ENCODE measurements around the gene AP4M1.
A peak's percentile ranks its signal among the peaks of the same experiment; 100 is the strongest.

AP4M1 gene

GRCh38 chr7:100100420-100101015 is 925 bp upstream of the AP4M1 start:
- Histone ChIP-seq H3K27me3 (ENCODE audit: control insufficient read depth, insufficient read depth, low read length) (no peaks in the 10 kb centered on the region), H3K4me3 (ENCODE audit: low read length) (peak overlapping the region; percentile 97), H3K9me3 (ENCODE audit: control insufficient read depth, low read length) (no peaks in the 10 kb centered on the region), H3K4me1 (ENCODE audit: control insufficient read depth, insufficient read depth, low read length) (peaks cover 28% of the 10 kb centered on the region), H3K36me3 (ENCODE audit: control insufficient read depth, insufficient read depth, low read length) (peaks cover 13% of the 10 kb centered on the region), H3K9ac (ENCODE audit: low read length) (peak overlapping the region; percentile 74)

DNA sequence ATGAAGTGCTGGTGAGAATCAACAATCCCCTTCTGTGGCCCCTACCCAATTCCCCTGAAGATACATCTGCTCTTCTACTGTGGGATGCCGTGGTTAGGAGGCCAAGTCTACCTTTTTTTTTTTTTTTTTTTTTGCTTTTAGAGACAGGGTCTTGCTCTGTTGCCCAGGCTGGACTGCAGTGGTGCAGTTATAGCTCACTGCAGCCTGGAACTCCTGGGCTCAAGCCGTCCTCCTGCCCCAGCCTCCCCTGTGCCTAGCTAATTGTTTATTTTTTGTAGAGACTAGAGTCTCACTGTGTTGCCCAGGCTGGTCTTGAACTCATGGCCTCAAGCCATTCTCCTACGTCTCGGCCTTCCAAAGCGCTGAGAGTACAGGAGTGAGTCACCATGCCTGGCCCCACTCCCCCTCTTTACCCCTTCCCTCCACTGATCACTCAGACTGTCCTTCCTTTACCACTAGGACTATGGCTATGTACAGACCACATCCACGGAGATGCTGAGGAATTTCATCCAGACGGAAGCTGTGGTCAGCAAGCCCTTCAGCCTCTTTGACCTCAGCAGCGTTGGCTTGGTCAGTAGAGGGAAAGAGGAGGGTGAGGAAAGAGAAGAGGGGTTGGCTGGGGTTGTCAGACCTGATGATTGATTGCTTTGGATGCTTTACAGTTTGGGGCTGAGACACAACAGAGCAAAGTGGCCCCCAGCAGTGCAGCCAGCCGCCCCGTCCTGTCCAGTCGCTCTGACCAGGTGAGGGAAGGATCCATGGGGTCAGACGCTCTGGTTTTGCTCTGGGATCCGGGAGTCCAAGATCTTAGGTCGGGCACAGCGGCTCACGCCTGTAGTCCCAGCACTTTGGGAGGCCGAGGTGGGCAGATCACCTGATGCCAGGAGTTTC is 1.8 kb downstream of the AP4M1 start:
- peaks cover 28% of the 10 kb centered on the region for H3K4me1 ChIP-seq (ENCODE audit: control insufficient read depth, insufficient read depth, low read length)
- no peaks in the 10 kb centered on the region for H3K9me3 ChIP-seq (ENCODE audit: control insufficient read depth, low read length)
- H3K27me3 ChIP-seq (ENCODE audit: control insufficient read depth, insufficient read depth, low read length): no peaks in the 10 kb centered on the region
- no peak overlapping the region for H3K4me3 ChIP-seq (ENCODE audit: low read length)
- H3K9ac ChIP-seq (ENCODE audit: low read length): no peak overlapping the region
- H3K36me3 ChIP-seq (ENCODE audit: control insufficient read depth, insufficient read depth, low read length): peaks cover 10% of the 10 kb centered on the region

DNA sequence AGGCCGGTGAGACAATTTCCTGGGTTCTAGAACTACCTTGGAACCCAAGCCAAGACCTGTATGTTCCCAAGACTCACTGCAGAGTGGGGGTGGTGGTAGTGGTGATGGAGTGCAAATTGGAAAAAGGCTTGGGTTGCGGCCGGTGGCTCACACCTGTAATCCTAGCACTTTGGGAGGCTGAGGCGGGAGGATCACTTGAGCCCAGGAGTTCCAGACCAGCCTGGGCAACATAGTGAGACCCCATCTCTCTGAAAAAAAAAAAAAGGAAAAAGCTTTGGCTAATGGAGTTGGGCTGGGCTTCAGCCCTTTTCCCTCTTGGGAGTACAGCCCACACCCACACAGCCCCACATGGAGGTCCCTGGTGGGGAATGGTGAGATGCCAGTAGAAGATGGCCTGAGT is 4.1 kb downstream of the AP4M1 start:
- Histone ChIP-seq H3K27me3 (ENCODE audit: control insufficient read depth, insufficient read depth, low read length) (no peaks in the 10 kb centered on the region), H3K36me3 (ENCODE audit: control insufficient read depth, insufficient read depth, low read length) (peaks cover 5% of the 10 kb centered on the region), H3K9me3 (ENCODE audit: control insufficient read depth, low read length) (no peaks in the 10 kb centered on the region), H3K4me1 (ENCODE audit: control insufficient read depth, insufficient read depth, low read length) (peaks cover 15% of the 10 kb centered on the region), H3K4me3 (ENCODE audit: low read length) (no peak overlapping the region), H3K9ac (ENCODE audit: low read length) (no peak overlapping the region)

- H3K9me3 ChIP-seq (ENCODE audit: control insufficient read depth, low read length): no peaks in the 10 kb centered on the region
- no peak overlapping the region for H3K9ac ChIP-seq (ENCODE audit: low read length)
- H3K27me3 ChIP-seq (ENCODE audit: control insufficient read depth, insufficient read depth, low read length): no peaks in the 10 kb centered on the region
- no peak overlapping the region for H3K4me3 ChIP-seq (ENCODE audit: low read length)
- H3K36me3 ChIP-seq (ENCODE audit: control insufficient read depth, insufficient read depth, low read length): peaks cover 5% of the 10 kb centered on the region
- H3K4me1 ChIP-seq (ENCODE audit: control insufficient read depth, insufficient read depth, low read length): peaks cover 12% of the 10 kb centered on the region
These were observed 5.2 kb downstream of the AP4M1 start for GRCh38 chr7:100106633-100107032.

- no peaks in the 10 kb centered on the region for H3K27me3 ChIP-seq (ENCODE audit: control insufficient read depth, insufficient read depth, low read length)
- peaks cover 8% of the 10 kb centered on the region for H3K4me1 ChIP-seq (ENCODE audit: control insufficient read depth, insufficient read depth, low read length)
- peaks cover 5% of the 10 kb centered on the region for H3K36me3 ChIP-seq (ENCODE audit: control insufficient read depth, insufficient read depth, low read length)
- H3K9me3 ChIP-seq (ENCODE audit: control insufficient read depth, low read length): no peaks in the 10 kb centered on the region
- H3K4me3 ChIP-seq (ENCODE audit: low read length): no peak overlapping the region
- no peak overlapping the region for H3K9ac ChIP-seq (ENCODE audit: low read length)
These were observed 5.8 kb downstream of the AP4M1 start for GRCh38 chr7:100107125-100107737.

GRCh38 chr7:100107890-100108289 is 6.4 kb downstream of the AP4M1 start:
- Histone ChIP-seq H3K4me1 (ENCODE audit: control insufficient read depth, insufficient read depth, low read length) (peaks cover 1% of the 10 kb centered on the region), H3K27me3 (ENCODE audit: control insufficient read depth, insufficient read depth, low read length) (no peaks in the 10 kb centered on the region), H3K4me3 (ENCODE audit: low read length) (no peak overlapping the region), H3K9ac (ENCODE audit: low read length) (no peak overlapping the region), H3K36me3 (ENCODE audit: control insufficient read depth, insufficient read depth, low read length) (peaks cover 5% of the 10 kb centered on the region), H3K9me3 (ENCODE audit: control insufficient read depth, low read length) (no peaks in the 10 kb centered on the region)

- no peak overlapping the region for H3K9ac ChIP-seq (ENCODE audit: low read length)
- no peaks in the 10 kb centered on the region for H3K4me1 ChIP-seq (ENCODE audit: control insufficient read depth, insufficient read depth, low read length)
- no peaks in the 10 kb centered on the region for H3K9me3 ChIP-seq (ENCODE audit: control insufficient read depth, low read length)
- H3K27me3 ChIP-seq (ENCODE audit: control insufficient read depth, insufficient read depth, low read length): no peaks in the 10 kb centered on the region
- H3K36me3 ChIP-seq (ENCODE audit: control insufficient read depth, insufficient read depth, low read length): peaks cover 5% of the 10 kb centered on the region
- H3K4me3 ChIP-seq (ENCODE audit: low read length): no peak overlapping the region
These were observed 8.2 kb downstream of the AP4M1 start for GRCh38 chr7:100109521-100110163.

DNA sequence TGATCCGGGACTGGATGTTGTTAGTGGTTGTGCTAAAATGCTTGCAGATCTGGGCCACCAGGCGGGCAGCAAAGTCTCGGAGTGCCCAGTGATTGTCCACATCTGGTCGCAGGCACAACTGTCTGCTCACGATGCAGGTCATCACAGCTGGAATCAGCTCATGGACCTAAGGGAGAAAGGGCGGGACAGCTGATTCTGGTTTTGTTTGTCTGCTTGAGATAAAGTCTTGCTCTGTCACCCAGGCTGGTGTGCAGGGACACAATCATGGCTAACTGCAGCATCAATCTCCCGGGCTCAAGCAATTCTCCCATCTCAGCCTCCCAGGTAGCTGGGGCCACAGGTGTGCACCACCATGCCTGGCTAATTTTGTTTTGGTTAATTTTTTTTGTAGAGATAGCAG is 9.7 kb downstream of the AP4M1 start:
- peaks cover 5% of the 10 kb centered on the region for H3K36me3 ChIP-seq (ENCODE audit: control insufficient read depth, insufficient read depth, low read length)

GRCh38 chr7:100111914-100112313 is 10.5 kb downstream of the AP4M1 start:
- Histone ChIP-seq H3K4me1 (ENCODE audit: control insufficient read depth, insufficient read depth, low read length) (no peaks in the 10 kb centered on the region), H3K4me3 (ENCODE audit: low read length) (no peak overlapping the region), H3K9me3 (ENCODE audit: control insufficient read depth, low read length) (no peaks in the 10 kb centered on the region), H3K9ac (ENCODE audit: low read length) (no peak overlapping the region), H3K36me3 (ENCODE audit: control insufficient read depth, insufficient read depth, low read length) (peaks cover 2% of the 10 kb centered on the region), H3K27me3 (ENCODE audit: control insufficient read depth, insufficient read depth, low read length) (no peaks in the 10 kb centered on the region)

More for the DNA sequence above, 9.7 kb downstream of the AP4M1 start:
- H3K4me1 ChIP-seq (ENCODE audit: control insufficient read depth, insufficient read depth, low read length): no peaks in the 10 kb centered on the region
- H3K27me3 ChIP-seq (ENCODE audit: control insufficient read depth, insufficient read depth, low read length): no peaks in the 10 kb centered on the region
- H3K9me3 ChIP-seq (ENCODE audit: control insufficient read depth, low read length): no peaks in the 10 kb centered on the region
- H3K9ac ChIP-seq (ENCODE audit: low read length): no peak overlapping the region
- no peak overlapping the region for H3K4me3 ChIP-seq (ENCODE audit: low read length)

DNA sequence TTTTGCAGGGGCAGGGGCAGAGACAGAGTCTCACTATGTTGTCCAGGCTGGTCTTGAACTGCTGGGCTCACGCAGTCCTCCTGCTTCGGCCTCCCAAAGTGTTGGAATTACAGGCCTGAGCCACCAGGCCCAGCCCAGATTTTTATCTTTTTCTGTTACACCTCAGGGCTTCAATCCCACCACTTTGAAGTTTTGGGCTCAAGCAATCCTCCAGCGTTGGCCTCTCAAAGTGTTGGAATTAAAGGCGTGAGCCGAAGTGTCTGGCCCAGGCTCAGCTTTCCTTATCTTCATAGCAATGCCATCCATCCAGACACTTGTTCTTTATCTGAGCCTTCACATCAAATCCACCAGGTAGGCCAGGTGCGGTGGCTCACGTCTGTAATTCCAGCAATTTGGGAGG is 13.6 kb downstream of the AP4M1 start:
- Histone ChIP-seq H3K4me1 (ENCODE audit: control insufficient read depth, insufficient read depth, low read length) (peaks cover 5% of the 10 kb centered on the region), H3K36me3 (ENCODE audit: control insufficient read depth, insufficient read depth, low read length) (no peaks in the 10 kb centered on the region), H3K9ac (ENCODE audit: low read length) (no peak overlapping the region)

GRCh38 chr7:100118388-100119071 is 17.1 kb downstream of the AP4M1 start:
- Histone ChIP-seq H3K9ac (ENCODE audit: low read length) (peak overlapping the region; percentile 78), H3K27me3 (ENCODE audit: control insufficient read depth, insufficient read depth, low read length) (no peaks in the 10 kb centered on the region), H3K4me1 (ENCODE audit: control insufficient read depth, insufficient read depth, low read length) (peaks cover 17% of the 10 kb centered on the region), H3K36me3 (ENCODE audit: control insufficient read depth, insufficient read depth, low read length) (no peaks in the 10 kb centered on the region), H3K4me3 (ENCODE audit: low read length) (peak overlapping the region; percentile 74), H3K9me3 (ENCODE audit: control insufficient read depth, low read length) (no peaks in the 10 kb centered on the region)

More for the DNA sequence above, 13.6 kb downstream of the AP4M1 start:
- no peaks in the 10 kb centered on the region for H3K9me3 ChIP-seq (ENCODE audit: control insufficient read depth, low read length)
- H3K4me3 ChIP-seq (ENCODE audit: low read length): no peak overlapping the region
- H3K27me3 ChIP-seq (ENCODE audit: control insufficient read depth, insufficient read depth, low read length): no peaks in the 10 kb centered on the region
